ENCODE data around the gene ARL5A.
"Not testable (repeated sequence)": the region's sequence is repeated elsewhere in the genome, so short reads cannot be mapped to it uniquely, and the experiment has no call there.

ARL5A gene

DNA sequence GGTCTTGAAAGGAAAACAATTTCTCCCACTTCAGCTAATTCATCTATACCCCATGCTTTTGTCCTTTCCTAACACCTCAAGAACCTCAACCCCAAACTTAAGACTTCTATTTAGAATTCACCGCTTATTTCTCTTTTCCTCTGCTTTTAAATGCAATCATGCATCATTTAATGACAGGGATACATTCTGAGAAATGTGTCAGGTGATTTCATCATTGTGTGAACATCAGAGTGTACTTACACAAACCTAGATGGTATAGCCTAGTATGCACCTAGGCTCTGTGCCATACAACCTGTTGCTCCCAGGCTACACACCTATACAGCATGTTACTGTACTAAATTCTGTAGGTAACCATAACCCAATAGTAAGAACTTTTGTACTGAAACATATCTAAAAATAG lies 22.9 kb downstream of the ARL5A start:
- no peaks in the 10 kb centered on the region for H3K27me3 ChIP-seq
- intact Hi-C loops (cut with DNase I; ENCODE audit: low total_unique reads): no loop called here
- H3K27ac ChIP-seq: no peak overlapping the region
- H3K36me3 ChIP-seq: peaks cover 22 to 39% (median 24%) of the 10 kb centered on the region in 3 donors
- TF ChIP-seq CTCF (IDR thresholded peaks at IDR 0.05): no peak
- no peaks in the 10 kb centered on the region for H3K9me3 ChIP-seq
- no peak for DNase-seq
- H3K4me1 ChIP-seq: no peaks in the 10 kb centered on the region
- no peak overlapping the region for H3K4me3 ChIP-seq

DNA sequence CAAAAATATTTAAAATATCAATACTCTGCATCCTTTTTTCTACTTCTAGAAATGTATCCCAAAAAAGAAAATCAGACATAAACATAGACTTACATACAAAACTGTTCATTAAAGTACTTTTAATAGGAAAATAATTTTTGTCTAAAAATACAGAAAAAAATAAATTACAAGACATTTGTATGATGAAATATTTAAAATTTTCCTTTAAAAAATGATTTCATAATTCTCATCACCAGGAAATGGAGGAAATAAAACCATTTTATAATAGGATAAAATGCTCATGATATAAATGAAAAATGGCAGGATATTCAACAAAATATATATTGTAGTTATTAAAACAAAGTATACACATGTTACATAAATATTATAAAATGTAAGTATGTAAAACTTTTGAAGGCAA lies 24.4 kb downstream of the ARL5A start:
- no peak for TF ChIP-seq CTCF (IDR thresholded peaks at IDR 0.05)

GRCh38 chr2:151802315-151802714 lies 25.9 kb downstream of the ARL5A start:
- no peak for TF ChIP-seq CTCF (IDR thresholded peaks at IDR 0.05)
- Histone ChIP-seq H3K9me3 (no peaks in the 10 kb centered on the region), H3K4me1 (no peaks in the 10 kb centered on the region), H3K27ac (no peak overlapping the region), H3K4me3 (no peak overlapping the region), H3K27me3 (no peaks in the 10 kb centered on the region), H3K36me3 (peaks cover 17 to 37% (median 22%) of the 10 kb centered on the region in 3 donors)
- intact Hi-C loops (cut with DNase I; ENCODE audit: low total_unique reads): no loop called here
- DNase-seq: no peak

More for the DNA sequence above, 24.4 kb downstream of the ARL5A start:
- H3K36me3 ChIP-seq: peaks cover 17 to 37% (median 22%) of the 10 kb centered on the region in 3 donors
- no peak for DNase-seq
- H3K4me3 ChIP-seq: no peak overlapping the region
- intact Hi-C loops (cut with DNase I; ENCODE audit: low total_unique reads): no loop called here
- no peaks in the 10 kb centered on the region for H3K4me1 ChIP-seq
- H3K27ac ChIP-seq: no peak overlapping the region
- no peaks in the 10 kb centered on the region for H3K9me3 ChIP-seq
- no peaks in the 10 kb centered on the region for H3K27me3 ChIP-seq

DNA sequence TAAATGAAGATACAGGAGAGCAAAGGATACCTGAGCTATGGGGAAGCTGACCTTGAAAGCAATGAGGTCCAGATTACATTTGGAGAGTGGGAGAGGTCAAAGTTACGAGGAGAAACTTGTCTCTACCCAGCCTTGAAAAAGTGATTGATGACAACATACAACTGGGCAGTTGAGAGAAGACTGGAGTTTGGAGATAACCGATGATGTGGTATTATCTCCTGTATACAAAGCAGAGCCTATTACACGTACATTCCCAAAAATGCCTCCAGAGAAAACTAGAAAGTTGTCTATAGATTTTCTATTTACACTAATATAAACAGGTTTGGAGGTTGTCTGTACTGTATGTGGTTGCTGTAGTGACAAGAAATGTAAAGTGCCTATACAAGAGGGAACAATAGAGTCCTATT lies 28.3 kb downstream of the ARL5A start:
- Histone ChIP-seq H3K4me3 (no peak overlapping the region), H3K9me3 (no peaks in the 10 kb centered on the region), H3K36me3 (peaks cover 0 to 22% (median 22%) of the 10 kb centered on the region in 3 donors), H3K27ac (no peak overlapping the region), H3K4me1 (no peaks in the 10 kb centered on the region), H3K27me3 (no peaks in the 10 kb centered on the region)
- intact Hi-C loops (cut with DNase I; ENCODE audit: low total_unique reads): no loop called here
- DNase-seq: no peak
- TF ChIP-seq CTCF (IDR thresholded peaks at IDR 0.05): no peak

DNA sequence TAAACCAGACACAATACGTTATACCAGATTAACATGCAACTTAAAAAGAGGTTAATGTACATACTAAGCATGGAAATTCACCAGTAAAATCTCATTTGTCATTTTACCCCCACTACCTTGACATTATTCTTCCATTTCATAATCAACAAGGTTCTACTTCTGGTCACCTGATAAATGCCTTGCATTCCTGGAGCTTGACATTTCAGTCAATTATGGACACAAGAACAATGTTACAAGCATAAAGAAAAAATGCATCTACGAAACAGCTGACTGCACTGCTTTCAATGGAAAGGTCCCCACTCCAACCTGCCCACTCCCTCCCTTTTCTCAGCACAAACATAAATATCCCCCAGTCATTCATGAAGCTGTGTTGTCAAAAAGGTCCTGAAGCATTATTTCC lies 31.4 kb downstream of the ARL5A start:
- Histone ChIP-seq H3K4me3 (no peak overlapping the region), H3K27ac (no peak overlapping the region), H3K36me3 (peaks cover 0 to 8% (median 7%) of the 10 kb centered on the region in 3 donors), H3K27me3 (no peaks in the 10 kb centered on the region), H3K9me3 (no peaks in the 10 kb centered on the region), H3K4me1 (no peaks in the 10 kb centered on the region)
- TF ChIP-seq CTCF (IDR thresholded peaks at IDR 0.05): no peak
- intact Hi-C loops (cut with DNase I; ENCODE audit: low total_unique reads): no loop called here
- no peak for DNase-seq

GRCh38 chr2:151795646-151796240 lies 32.5 kb downstream of the ARL5A start:
- Histone ChIP-seq H3K4me3 (no peak overlapping the region), H3K27me3 (no peaks in the 10 kb centered on the region), H3K9me3 (no peaks in the 10 kb centered on the region), H3K27ac (no peak overlapping the region), H3K4me1 (no peaks in the 10 kb centered on the region), H3K36me3 (peaks cover 0 to 8% (median 0%) of the 10 kb centered on the region in 3 donors)
- intact Hi-C loops (cut with DNase I; ENCODE audit: low total_unique reads): no loop called here
- no peak for TF ChIP-seq CTCF (IDR thresholded peaks at IDR 0.05)
- no peak for DNase-seq

- DNase-seq; intact Hi-C loops (cut with DNase I; ENCODE audit: low total_unique reads); H3K9me3 ChIP-seq; H3K27ac ChIP-seq; H3K36me3 ChIP-seq; H3K27me3 ChIP-seq; H3K4me1 ChIP-seq; H3K4me3 ChIP-seq: not testable (repeated sequence)
Measured at GRCh38 chr2:151794422-151794821, 33.8 kb downstream of the ARL5A start.
